HG02840 (cell line): ENCODE results near the gene PEF1.

Experiments
- ATAC-seq: cut with Tn5 transposase; IDR thresholded peaks from one replicate; pipeline ENCODE4 v1.9.1; 2021; ENCODE audit warnings: mild to moderate bottlenecking, moderate library complexity, moderate number of reproducible peaks; ENCODE audit not compliant: unreplicated experiment, low FRiP score

PEF1 gene

DNA sequence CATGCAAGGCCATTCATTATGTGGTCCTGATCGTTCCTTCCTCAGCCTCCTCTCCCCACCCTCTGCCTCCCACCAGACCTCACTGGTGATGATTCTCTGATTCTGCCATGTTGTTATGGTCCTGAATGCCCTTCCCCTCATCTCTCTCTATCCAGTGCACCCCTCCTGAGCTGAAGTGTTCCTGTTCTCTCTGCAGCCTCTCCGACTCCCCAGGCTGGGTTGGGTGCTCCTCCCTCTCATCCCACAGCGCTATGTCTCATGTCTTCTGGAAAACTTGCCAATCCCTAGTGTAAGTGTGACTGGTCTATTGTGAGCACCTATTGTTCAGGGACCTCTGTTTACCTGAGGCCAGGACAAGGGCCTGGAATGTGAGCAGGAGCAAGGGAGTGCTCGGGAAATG is 11.1 kb upstream of the PEF1 start:
- ATAC-seq = no peak

DNA sequence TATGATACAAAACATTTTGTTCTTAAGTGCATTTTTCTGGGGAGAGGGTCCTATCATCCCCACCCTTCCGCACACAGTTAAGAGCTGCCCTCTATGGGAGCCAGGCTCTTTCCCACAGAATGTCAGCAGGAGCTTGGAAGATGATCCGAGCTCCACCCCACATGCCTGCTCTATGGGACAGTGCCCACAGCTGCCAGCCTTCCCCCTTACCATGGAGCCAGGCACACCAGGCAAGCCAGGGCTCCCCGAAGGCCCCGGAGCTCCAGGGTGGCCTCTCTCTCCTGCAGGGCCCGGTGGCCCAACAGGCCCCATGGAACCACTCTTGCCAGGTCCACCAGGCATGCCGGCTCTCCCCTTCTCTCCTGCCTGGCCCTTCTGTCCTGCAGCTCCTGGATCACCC is 10.4 kb upstream of the PEF1 start:
- ATAC-seq = no peak

DNA sequence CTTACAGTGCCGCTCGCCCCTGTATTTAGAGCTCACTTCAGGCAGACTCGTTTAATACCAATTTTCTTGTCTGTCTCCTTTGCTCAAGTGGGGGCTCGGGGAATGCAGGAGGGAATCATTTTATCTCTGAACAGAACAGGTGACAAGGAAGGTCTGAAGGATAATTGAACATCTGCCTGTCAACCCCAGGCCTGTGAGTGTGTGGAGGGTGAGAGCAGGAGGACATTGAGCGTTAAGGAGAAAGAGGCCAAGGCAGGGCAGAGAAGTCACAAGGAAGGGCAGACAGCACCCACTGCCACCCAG is 9.7 kb upstream of the PEF1 start:
- ATAC-seq = no peak

DNA sequence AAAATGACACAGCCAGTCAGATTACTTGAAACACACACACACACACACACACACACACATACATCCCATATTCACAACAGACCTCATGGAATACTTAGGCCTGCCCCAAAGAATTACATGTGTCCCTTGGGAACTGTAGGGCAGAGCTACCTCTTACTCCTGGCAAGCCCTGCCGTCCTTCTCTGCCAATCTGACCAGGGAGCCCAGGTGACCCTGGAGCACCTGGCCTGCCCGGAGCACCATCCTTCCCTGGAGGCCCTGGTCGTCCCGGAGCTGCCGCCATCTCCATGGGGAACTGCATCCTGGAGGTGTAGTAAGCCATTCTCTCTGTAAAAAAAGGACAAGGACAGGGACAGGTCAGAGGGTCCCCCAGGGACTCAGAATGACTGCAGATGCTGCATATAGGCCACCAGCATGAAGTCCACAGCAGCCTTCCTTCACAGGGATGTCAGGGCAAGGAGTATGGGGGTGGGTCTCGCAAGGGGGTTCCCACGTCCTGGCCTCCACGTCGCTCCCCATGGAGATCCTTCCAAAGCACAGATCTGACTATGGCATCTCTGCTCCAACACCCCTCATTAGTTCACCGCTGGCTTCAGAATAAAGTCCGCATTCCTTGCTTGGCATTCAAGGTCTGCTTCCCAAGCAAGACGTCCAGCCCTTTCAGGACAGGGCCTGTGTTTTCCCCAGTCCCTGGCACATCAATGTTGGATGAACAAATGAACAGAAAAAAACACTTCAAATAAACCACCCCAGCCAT is 9.2 kb upstream of the PEF1 start:
- no peak for ATAC-seq

DNA sequence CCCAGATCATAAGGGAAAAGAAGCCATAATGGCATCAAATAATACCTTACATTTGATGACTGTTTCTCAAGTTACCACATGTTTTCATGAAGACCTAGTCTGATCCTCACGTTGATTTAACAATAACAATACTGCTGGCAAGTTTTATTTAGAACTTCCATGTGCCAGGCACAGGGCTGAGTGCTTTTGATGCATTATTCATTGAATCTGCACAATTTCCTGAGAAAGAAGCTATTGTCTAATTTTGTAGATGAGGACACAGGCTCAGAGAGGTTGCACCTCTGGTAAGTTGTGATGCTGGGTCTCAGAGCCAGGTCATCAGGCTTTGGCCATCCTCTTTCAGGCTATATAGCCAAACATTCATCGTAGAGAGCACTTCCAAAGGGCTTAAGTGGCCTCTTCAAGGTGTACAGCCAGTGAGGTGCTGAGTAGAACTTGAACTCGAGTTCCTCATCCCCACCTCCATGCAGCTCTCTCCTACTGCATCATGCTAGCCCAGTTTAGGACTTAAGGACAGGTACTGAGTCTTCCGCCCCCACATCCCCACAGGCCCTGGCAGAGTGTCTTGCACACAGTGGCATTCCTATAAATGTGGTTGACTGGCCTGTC is 8.3 kb upstream of the PEF1 start:
- ATAC-seq = no peak

DNA sequence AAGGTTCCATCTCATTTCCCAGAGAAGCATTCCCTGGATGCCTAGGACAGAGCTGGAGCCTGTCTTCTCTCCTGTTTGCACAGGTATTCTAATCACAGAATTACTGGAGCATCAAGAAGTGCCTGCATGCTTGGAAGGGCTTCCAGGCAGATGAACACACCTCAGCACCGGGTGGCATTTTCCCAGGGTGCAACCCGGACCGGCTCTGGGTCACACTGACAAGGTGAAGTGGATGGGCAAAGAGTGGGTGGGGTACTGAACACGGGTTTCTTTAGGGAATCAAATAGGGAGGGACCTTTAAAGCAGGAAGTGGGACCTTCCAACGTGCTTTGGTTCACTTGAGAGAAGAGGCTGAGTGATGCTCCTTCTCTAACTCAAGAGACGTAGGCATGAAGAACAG is 7.1 kb upstream of the PEF1 start:
- ATAC-seq = no peak

DNA sequence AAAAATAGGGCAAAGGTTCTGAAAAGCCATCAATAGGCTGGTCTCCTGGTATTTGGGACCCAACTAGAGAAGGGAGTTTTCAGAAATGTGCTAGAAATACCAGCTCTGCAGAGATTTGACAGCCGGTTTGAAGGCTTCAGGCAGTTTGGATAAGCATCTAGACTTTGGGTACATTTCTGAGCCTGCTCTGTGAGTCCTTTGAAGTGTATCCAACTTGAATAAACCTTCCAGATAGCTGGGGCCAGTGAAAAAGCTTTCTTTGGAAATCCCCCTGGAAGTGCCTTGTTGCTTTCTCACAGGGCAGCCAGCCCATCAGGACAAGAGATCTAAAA is 6.4 kb upstream of the PEF1 start:
- ATAC-seq = no peak

DNA sequence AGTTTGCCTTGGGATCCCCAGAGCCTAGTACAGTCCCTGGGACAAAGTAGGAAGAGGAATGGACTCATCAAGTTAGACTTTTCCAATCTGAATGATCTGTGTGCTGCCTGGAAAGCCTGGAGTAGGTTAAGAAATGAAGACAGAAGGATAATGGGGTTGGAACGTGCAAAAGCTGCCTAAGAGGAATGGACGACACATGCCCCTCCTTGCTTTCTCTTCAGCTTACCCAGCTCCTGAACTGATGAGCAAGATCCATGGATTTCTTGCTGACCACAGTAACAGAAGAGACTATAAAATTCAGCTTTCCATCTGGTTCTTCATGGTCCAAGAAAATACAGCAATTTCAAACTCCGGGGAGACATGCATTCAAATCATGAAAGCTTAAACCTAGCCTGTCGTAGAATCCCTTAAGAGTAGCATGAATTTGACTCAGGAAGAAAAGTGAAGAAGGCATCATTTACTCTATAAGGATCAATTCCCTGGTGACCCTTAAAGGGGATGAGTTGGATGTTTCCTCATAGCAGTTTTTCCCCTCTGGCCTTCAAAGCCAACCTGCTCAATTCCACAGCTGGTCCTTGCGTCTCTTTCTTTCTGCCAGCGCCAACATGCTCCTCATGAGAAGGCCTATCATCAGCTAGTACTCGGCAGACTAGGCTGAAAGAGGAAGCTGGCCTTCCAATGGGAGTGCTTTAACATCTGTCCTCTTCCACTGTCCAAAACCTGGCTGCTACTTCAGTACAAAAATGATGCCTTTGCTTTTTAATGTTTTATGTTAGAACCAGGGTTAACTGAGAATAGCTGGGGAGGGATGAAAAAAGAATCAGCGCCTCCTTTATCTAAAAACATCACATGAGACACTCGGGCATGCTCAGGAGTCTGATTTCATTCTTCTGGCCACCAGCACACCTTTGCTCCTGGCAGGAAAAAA is 5.7 kb upstream of the PEF1 start:
- ATAC-seq = no peak

DNA sequence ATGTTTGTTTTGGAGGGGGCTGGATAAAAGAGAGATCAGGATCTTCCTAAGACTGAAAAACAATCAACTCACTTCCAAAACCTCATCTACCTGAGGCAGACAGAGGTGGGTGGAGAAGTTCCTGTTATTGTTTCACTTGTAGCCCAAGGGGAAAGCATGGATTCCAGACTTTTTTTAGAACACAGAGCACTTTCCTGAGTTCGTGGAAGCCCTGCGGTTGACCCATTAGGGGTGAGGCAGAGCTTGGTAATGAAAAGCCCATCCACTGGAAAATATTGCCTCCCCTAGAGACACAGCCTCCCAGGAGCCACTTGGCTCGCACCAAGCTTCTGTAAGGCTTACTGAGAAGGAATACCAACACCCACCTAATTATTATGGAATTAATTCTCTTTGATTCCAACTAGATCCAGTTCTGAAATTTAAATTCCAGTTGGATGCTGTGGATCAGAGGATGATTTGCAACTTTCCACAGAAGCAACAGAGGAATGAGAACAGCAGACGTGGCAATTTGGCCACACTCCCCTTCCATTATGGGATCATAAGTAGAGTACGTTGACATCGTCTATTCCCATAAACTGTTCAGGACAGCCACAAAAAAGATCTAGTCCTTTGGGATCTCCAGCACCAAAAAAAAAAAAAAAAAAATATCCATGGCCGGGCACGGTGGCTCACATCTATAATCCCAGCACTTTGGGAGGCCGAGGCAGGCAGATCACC is 4.1 kb upstream of the PEF1 start:
- ATAC-seq = no peak

DNA sequence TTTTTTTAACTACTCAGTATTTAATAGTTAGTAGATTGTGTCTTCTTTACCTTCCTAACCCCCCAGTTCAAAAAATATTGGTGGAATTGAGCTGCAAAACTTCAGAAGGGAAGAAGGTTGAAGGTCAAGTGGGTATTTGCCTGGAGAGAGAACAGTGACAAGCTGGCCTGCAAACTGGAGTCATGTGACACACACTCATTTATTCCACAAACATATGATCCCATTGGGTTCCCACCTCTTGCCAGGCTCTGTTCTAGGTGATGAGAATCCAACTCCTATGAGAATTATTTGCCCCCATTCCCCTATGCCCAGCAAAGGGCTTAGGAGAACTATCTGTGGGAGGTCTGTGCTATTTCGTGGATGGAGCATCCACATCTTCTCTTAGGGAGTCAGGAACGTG is 3.5 kb upstream of the PEF1 start:
- no peak for ATAC-seq

DNA sequence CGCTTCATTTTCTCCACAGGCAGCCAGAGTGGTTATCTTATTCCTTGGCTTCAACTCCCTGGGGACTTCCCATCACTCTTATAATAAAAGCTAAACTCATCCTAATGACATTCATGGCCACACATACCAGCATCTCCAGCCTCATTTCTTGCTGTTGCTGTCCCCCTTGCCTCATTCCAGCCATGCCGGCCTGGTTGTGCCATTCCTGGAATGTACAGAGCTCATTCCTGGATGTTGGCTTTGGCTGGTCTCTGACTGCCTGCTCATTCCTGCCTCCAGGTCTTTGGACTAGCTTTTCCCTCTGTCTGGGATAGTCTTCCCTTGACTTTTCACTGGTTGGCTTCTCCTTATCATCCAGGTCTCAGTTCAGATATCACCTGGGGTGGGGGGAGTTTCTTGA is 2.4 kb upstream of the PEF1 start:
- ATAC-seq = no peak

DNA sequence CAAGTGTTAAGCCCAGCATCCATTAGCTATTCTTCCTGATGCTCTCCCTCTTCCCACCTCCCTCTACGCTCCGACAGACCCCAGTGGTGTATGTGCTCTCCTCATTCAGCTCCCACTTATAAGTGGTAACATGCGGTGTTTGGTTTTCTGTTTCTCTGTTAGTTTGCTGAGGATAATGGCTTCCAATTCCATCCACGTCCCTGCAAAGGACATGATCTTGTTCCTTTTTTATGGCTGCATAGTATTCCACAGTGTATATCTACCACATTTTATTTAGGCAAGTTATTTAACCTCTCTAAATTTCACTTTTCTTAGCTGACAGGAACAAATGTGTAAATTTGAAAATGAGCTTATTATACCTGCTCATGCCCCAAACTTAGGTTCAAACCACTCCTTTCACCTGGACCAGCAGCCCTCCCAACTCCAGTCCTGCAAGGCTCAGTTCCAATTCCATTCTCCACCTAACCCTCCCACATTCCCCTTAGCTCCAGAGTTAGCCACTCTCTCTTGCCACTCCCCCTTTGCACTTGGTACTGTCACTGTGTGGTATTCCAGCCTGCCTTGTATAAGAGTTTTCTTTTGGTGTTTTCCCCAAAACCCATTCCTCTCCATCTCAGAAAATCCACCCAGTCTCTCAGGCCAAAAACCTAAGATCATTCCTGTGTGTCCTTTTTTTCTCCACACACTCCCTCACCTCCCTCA is 1.7 kb upstream of the PEF1 start:
- no peak for ATAC-seq

DNA sequence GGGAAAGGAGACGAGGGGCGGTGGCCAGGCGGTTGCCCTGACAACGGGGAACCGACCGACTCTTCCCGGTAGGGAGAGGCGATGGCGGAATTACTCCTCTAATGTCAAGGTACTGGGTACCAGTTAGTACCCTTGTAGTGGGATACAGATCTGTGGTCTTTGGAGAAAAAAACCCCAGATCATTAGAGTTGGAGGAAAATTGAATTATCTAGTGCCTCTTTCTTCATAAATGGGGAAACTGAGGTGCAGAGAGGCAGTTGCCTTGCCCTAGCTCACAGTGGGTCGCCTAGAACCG is 545 bp upstream of the PEF1 start:
- no peak for ATAC-seq

DNA sequence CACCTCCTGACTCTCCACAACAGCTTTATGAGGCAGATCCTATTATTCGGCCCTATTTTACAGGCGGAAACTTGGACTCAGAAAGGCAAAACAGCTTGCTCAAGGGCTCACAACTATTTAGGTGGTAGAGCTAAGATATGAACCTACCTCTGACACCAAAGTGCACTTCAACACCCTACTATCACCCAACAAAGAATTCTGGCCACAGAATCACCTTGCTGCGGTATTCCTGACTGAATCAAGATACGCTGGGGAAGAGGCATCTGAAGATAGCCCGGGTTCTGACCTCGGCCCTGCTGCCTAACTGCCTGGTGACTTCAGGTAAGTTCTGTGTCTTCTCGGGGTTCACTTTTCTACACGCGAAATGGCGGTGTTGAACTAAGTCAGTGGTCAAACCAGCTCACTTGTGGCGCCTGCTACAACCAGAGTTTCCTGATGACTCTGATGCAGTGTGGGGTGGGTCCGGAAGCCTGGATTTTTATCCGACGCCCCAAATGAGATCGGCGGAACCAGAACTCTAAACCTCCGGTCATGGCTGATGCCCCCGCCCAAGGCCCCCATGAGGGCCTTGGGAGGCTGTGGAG is 608 bp downstream of the PEF1 start:
- no peak for ATAC-seq

DNA sequence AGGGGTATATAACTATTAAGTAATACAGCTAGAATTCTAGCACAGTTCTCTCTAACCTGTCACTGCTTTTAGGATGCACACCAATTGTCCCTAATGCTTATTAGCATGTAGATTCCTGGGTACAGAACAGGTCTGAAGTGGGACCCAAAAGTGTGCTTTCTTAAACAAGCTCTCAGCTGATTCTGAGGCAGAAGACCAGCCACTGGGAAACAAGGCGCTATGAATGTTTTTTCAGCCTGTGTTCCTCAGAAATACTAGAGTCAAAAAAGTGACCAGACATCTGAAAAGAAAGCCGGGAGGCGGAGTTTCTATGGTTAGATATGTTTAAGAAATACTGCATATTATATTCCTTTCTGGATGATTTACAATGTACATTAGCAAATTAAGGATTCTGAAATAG is 1.8 kb downstream of the PEF1 start:
- ATAC-seq = no peak

DNA sequence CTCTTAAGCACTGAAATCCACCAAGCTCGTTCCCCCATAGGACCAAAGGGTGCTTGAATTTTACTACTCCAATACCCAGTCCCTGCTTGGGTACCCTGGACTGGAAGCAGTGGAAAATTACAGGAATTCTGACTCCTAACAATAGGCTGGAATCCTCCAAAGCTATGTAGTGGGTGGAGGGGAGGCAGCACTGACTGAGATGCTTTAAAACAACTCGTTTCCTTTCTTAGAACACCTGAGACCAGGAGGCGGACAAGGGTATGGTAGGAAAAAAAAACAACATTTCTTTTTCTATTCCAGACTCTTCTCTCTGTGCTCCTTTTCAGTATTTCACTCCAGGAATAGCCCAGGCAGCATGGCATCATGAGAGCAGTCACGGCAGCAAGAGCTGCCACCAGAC is 2.3 kb downstream of the PEF1 start:
- no peak for ATAC-seq

DNA sequence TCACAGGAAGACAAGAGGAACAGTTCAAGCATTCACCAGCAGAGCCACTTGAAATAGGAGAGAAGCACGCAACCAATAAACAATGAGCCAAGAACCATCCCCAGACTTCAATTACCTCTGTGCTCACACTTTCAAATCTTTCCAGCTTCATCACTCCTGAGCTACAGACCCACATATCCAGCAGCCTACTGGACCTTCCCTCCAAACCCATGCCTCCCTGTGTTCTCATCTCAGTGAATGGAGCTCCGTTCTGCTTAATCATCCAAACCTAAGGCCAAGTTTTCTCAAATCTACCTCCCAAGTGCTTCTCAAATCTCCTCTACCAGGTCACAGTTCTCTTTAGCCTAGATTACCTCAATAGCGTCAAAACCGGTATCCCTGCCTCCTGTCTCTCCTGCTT is 3.7 kb downstream of the PEF1 start:
- ATAC-seq = no peak

DNA sequence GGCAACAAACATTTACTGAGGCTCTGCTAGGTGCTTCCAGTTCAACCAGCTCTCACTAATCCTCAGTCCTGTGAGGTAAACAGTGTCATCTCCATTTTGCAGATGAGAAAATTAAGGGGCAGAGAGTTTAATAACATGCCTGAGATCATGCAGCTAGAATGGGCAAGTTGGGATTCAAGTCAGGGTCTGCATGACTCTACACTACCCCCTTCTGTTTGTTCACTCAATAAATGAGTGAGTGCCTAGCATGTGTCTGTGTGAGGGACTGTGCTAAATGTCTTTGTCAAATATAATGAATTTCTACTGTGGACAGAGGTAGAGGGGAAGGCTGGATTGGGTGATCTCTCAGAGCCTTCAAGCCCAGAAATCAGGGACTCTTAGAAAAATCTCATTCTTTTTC is 4.5 kb downstream of the PEF1 start:
- no peak for ATAC-seq

DNA sequence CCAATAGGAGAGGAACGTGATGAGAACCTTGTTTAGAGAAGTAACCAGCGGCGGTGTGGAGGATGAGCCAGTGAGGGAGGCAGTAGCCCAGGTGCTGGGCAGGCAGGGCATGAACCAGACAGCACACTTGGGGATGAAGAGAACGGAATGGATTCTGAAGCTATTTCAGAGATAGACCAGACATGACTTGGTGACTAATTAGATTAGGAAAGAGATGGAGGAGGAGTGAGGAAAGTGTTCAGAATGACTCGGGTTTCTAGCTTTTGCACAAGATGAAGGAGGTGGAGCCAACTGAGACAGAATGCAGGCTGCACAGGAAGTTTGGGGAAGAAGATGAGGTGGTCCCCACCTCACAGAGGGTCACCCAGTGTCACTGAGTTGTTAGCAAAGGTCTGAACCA is 5.1 kb downstream of the PEF1 start:
- no peak for ATAC-seq

DNA sequence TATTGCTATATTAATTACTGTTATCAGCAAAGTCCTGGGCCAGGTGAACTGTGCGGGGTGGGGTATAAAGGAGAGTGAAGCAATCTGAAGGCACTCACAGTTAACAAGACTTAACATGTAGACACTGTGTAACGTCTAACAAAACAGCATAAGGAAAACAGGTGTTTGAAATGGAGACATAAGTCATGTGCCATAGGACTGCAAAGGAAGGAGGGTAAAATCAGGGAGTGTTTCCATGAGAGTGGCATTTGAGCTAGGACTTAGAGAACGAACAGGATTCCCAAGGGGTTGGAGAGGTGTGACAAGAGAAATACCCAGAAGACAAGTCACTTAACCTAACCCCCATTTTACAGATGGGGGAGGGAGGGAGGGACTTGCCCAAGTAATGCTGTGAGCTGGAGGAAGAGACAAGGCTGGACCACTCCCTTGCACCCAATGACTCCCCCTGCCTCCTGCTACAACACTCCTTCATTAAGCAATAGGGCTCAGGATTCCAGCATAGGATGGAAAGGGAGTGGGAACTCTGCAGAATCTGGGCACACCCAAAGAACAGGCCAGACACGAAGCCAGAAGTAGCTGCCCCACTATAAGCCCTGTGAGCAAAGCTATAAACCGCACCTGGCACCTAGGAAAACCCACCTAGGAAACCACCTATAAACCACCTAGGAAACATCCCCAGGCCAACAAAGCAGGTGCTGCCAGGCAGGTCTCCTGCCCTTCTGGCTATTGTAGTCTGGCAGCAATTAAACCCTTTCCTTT is 6.6 kb downstream of the PEF1 start:
- no peak for ATAC-seq
